ENCODE results near the gene SERPINA7. TPM values are rescaled to one million over a fixed set of nuclear protein-coding genes. Genes with fewer than 3 reads are reported as not detected.

The SERPINA7 gene
- polyA plus RNA-seq, 1 donor (not counting 4 experiments of a cell fraction or from before 2014, with no cell fraction given): not detected

DNA sequence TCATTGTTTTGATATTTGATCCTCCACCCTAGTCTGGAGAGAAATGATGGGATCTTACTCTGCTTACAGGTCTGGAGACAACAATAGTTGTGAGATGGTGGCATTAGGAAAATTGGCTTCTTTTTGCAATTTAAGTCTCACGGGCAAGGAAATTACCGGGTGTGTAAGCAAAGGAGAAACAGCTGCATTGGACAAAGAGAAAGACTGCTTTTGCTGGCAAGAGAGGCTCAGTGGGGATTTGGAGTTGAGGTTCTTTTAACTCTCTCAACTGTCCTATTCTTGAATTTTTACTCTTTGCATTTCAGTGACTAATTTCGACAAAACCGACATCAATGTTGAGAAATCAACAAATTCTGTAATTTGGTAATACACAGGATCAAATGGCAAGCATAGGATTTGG is 2.3 kb upstream of the SERPINA7 start:
- no peak overlapping the region for H3K4me3 ChIP-seq (ENCODE audit: control insufficient read depth in 2 of 3, extremely low read depth in 1 of 3, insufficient read depth in 2 of 3, low read depth in 1 of 3, low read length in 3 of 3)
- H3K27ac ChIP-seq (ENCODE audit: control insufficient read depth, insufficient read depth, low read length): no peak overlapping the region
- FAIRE-seq (no peak), DNase-seq (ENCODE audit: low read depth, low spot score) (no peak)
- no peaks in the 10 kb centered on the region for H3K36me3 ChIP-seq (ENCODE audit: control insufficient read depth in 2 of 2, extremely low read depth in 1 of 2, insufficient read depth in 2 of 2, low read length in 2 of 2)
- no peak overlapping the region for H2AFZ ChIP-seq (ENCODE audit: control insufficient read depth, low read length)
- no peaks in the 10 kb centered on the region for H3K9me3 ChIP-seq (ENCODE audit: control insufficient read depth, low read depth, low read length)
- no peaks in the 10 kb centered on the region for H3K79me2 ChIP-seq (ENCODE audit: control insufficient read depth, insufficient read depth, low read length)
- dilution Hi-C loops (cut with MboI; ENCODE audit: extremely low pct_ligation_motif_present, low sequenced_read_pairs): no loop called here
- no peaks in the 10 kb centered on the region for H3K4me1 ChIP-seq (ENCODE audit: control insufficient read depth, extremely low read depth, insufficient read depth, low read length)
- TF ChIP-seq EZH2 (IDR thresholded peaks at IDR 0.05; ENCODE audit: low read length): no peak
- TF ChIP-seq, protein P1, sequence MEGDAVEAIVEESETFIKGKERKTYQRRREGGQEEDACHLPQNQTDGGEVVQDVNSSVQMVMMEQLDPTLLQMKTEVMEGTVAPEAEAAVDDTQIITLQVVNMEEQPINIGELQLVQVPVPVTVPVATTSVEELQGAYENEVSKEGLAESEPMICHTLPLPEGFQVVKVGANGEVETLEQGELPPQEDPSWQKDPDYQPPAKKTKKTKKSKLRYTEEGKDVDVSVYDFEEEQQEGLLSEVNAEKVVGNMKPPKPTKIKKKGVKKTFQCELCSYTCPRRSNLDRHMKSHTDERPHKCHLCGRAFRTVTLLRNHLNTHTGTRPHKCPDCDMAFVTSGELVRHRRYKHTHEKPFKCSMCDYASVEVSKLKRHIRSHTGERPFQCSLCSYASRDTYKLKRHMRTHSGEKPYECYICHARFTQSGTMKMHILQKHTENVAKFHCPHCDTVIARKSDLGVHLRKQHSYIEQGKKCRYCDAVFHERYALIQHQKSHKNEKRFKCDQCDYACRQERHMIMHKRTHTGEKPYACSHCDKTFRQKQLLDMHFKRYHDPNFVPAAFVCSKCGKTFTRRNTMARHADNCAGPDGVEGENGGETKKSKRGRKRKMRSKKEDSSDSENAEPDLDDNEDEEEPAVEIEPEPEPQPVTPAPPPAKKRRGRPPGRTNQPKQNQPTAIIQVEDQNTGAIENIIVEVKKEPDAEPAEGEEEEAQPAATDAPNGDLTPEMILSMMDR (optimal IDR thresholded peaks at IDR 0.05 in 1 of 3, IDR thresholded peaks at IDR 0.05 in 1 of 3, conservative IDR thresholded peaks at IDR 0.05 in 1 of 3; ENCODE audit: extremely low read depth in 1 of 3, insufficient read depth in 2 of 3, low read length in 3 of 3): no peak
- peaks cover 10% of the 10 kb centered on the region for H3K27me3 ChIP-seq (ENCODE audit: control insufficient read depth, extremely low read depth, insufficient read depth, low read length)
- H3K4me2 ChIP-seq (ENCODE audit: control insufficient read depth, extremely low read depth, insufficient read depth, low read depth, low read length): no peak overlapping the region
- H3K9ac ChIP-seq (ENCODE audit: control insufficient read depth, extremely low read depth, insufficient read depth, low read length): no peak overlapping the region
- no peaks in the 10 kb centered on the region for H4K20me1 ChIP-seq (ENCODE audit: control insufficient read depth, extremely low read depth, insufficient read depth, low read length)
- no peaks in the 10 kb centered on the region for H3K9me1 ChIP-seq (ENCODE audit: control insufficient read depth, extremely low read depth, insufficient read depth, low read length)

DNA sequence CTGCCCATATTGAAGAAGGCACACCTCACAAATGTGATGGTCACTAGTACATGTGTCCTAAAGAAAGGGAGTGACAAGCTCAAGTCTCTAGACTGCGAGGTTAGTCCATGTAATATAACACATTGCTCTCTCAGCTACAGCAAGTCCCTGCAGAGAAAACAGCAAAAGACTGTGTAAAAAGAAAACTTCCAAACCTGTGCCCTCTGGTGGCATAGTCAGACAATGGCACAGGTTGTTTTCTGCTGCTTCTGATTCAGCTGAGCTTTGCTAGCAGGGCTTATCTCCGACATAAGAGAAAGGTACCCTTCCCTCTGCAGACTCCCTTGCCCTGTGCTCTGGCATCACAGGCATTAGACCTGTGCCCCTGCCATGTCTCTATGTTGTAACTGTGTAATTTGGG is 1.4 kb upstream of the SERPINA7 start:
- dilution Hi-C loops (cut with MboI; ENCODE audit: extremely low pct_ligation_motif_present, low sequenced_read_pairs): no loop called here
- no peak for TF ChIP-seq EZH2 (IDR thresholded peaks at IDR 0.05; ENCODE audit: low read length)
- TF ChIP-seq, protein P1 (optimal IDR thresholded peaks at IDR 0.05 in 1 of 3, IDR thresholded peaks at IDR 0.05 in 1 of 3, conservative IDR thresholded peaks at IDR 0.05 in 1 of 3; ENCODE audit: extremely low read depth in 1 of 3, insufficient read depth in 2 of 3, low read length in 3 of 3): peak; percentile 48 to 73 (median 51)
- H2AFZ ChIP-seq (ENCODE audit: control insufficient read depth, low read length): no peak overlapping the region
- no peaks in the 10 kb centered on the region for H3K79me2 ChIP-seq (ENCODE audit: control insufficient read depth, insufficient read depth, low read length)
- no peaks in the 10 kb centered on the region for H4K20me1 ChIP-seq (ENCODE audit: control insufficient read depth, extremely low read depth, insufficient read depth, low read length)
- no peaks in the 10 kb centered on the region for H3K9me3 ChIP-seq (ENCODE audit: control insufficient read depth, low read depth, low read length)
- H3K36me3 ChIP-seq (ENCODE audit: control insufficient read depth in 2 of 2, extremely low read depth in 1 of 2, insufficient read depth in 2 of 2, low read length in 2 of 2): no peaks in the 10 kb centered on the region
- H3K4me3 ChIP-seq (ENCODE audit: control insufficient read depth in 2 of 3, extremely low read depth in 1 of 3, insufficient read depth in 2 of 3, low read depth in 1 of 3, low read length in 3 of 3): no peak overlapping the region
- peaks cover 10% of the 10 kb centered on the region for H3K27me3 ChIP-seq (ENCODE audit: control insufficient read depth, extremely low read depth, insufficient read depth, low read length)
- DNase-seq (ENCODE audit: low read depth, low spot score): no peak
- H3K27ac ChIP-seq (ENCODE audit: control insufficient read depth, insufficient read depth, low read length): no peak overlapping the region
- H3K4me2 ChIP-seq (ENCODE audit: control insufficient read depth, extremely low read depth, insufficient read depth, low read depth, low read length): no peak overlapping the region
- H3K9me1 ChIP-seq (ENCODE audit: control insufficient read depth, extremely low read depth, insufficient read depth, low read length): no peaks in the 10 kb centered on the region
- H3K9ac ChIP-seq (ENCODE audit: control insufficient read depth, extremely low read depth, insufficient read depth, low read length): no peak overlapping the region
- no peak for FAIRE-seq
- no peaks in the 10 kb centered on the region for H3K4me1 ChIP-seq (ENCODE audit: control insufficient read depth, extremely low read depth, insufficient read depth, low read length)

Data from keratinocyte (primary cell).